Liver (tissue), 3 donors: ENCODE measurements around the gene TCERG1L.

Source experiments
- CTCF ChIP-seq: fragments of 150-350 bp; IDR thresholded peaks from 2 replicates; pipeline ENCODE4 v1.5.1; 2017; ENCODE audit warnings: improper control_type of control experiment, low read depth, low read length; ENCODE audit not compliant: missing input control
- RAD21 ChIP-seq, 2 donors: IDR thresholded peaks; 2 replicates each; pipeline ENCODE4 v1.6.1; 2016; ENCODE audit warnings: antibody characterized with exemption in 2 of 2, mild to moderate bottlenecking in 2 of 2
- SP1 ChIP-seq: IDR thresholded peaks from 2 replicates; pipeline ENCODE4 v1.6.1; 2018; ENCODE audit warnings: antibody characterized with exemption, mild to moderate bottlenecking
- TAF1 ChIP-seq: conservative IDR thresholded peaks from 2 replicates; pipeline ENCODE4 v1.6.1; 2016; ENCODE audit warnings: antibody characterized with exemption, mild to moderate bottlenecking
- donor health status: healthy.
- donor health status: healthy.

GRCh38 chr10:131274883-131275282 is 36.6 kb downstream of the TCERG1L start:
- TF ChIP-seq CTCF (no peak), RAD21 (IDR thresholded peaks at IDR 0.05) (no peak), TAF1 (no peak), SP1 (no peak)
